HEK293 (cell line): ENCODE results near the gene SLC16A11.

ENCODE experiments used
- CTCF ChIA-PET: fragments of 350-600 bp; formaldehyde crosslinking; extraction: SDS; loops from one replicate; lab custom pipeline; 2021; ENCODE audit warnings: antibody characterized with exemption; lab: Yijun Ruan, JAX
- POLR2A ChIA-PET: fragments of 300-600 bp; formaldehyde crosslinking; extraction: SDS; loops from one replicate; lab custom pipeline; 2020; ENCODE audit warnings: antibody characterized with exemption, inconsistent platforms; lab: Yijun Ruan, JAX
- H3K27ac ChIP-seq: fragments of 200-500 bp; sonication (Bioruptor generic); 2 replicates; pipeline ENCODE4 v1.5.1; 2014; ENCODE audit warnings: low read depth, low read length, control low read depth, inconsistent platforms; ENCODE audit errors: extremely low read depth
- H3K36me3 ChIP-seq, 2 experiments: fragments of 200-500 bp in 1 of 2; sonication (Bioruptor generic) in 1 of 2; 1 replicate in 1 of 2; 2 replicates in 1 of 2; pipeline ENCODE4 v1.5.1; 2014 to 2017; ENCODE audit warnings: inconsistent platforms in 2 of 2, low read length in 2 of 2; ENCODE audit not compliant: control insufficient read depth in 2 of 2, insufficient read depth in 1 of 2
- H3K4me1 ChIP-seq: fragments of 200-500 bp; sonication (Bioruptor generic); 2 replicates; pipeline ENCODE4 v1.5.1; 2014; ENCODE audit warnings: mild to moderate bottlenecking, low read length, inconsistent platforms; ENCODE audit not compliant: control insufficient read depth, insufficient read depth
- H3K4me3 ChIP-seq: 2 replicates; pipeline ENCODE4 v1.5.1; 2011; ENCODE audit warnings: low read depth, mild to moderate bottlenecking, control low read depth, low read length, moderate library complexity
- H3K9me3 ChIP-seq: fragments of 200-500 bp; sonication (Bioruptor generic); 2 replicates; pipeline ENCODE4 v1.5.1; 2014; ENCODE audit warnings: low read depth, low read length, inconsistent platforms; ENCODE audit not compliant: control insufficient read depth, insufficient read depth
- FEZF1 ChIP-seq: fragments of 450-650 bp; formaldehyde crosslinking; IDR thresholded peaks from 2 replicates; pipeline ENCODE4 v1.5.1; 2016; ENCODE audit warnings: missing biosample characterization, missing genetic modification characterization
- GFI1B ChIP-seq: fragments of 450-650 bp; formaldehyde crosslinking; IDR thresholded peaks from 2 replicates; pipeline ENCODE4 v1.5.1; 2016; ENCODE audit warnings: missing biosample characterization, missing genetic modification characterization
- GLI2 ChIP-seq: fragments of 450-650 bp; formaldehyde crosslinking; IDR thresholded peaks from 2 replicates; pipeline ENCODE4; 2017; ENCODE audit warnings: missing biosample characterization, missing genetic modification characterization, low read depth, borderline replicate concordance
- SETDB1 ChIP-seq: IDR thresholded peaks from one replicate; pipeline ENCODE4 v1.6.1; 2017; ENCODE audit warnings: mild to moderate bottlenecking, low read length, moderate library complexity, mixed read lengths; ENCODE audit not compliant: insufficient read length
- ZBTB21 ChIP-seq: fragments of 450-650 bp; formaldehyde crosslinking; IDR thresholded peaks from 2 replicates; pipeline ENCODE4 v1.5.1; 2017; ENCODE audit warnings: missing biosample characterization, missing genetic modification characterization
- ZNF121 ChIP-seq: fragments of 450-650 bp; formaldehyde crosslinking; IDR thresholded peaks from 2 replicates; pipeline ENCODE4 v1.5.1; 2016; ENCODE audit warnings: missing biosample characterization, missing genetic modification characterization
- ZNF202 ChIP-seq: fragments of 450-650 bp; formaldehyde crosslinking; IDR thresholded peaks from 2 replicates; pipeline ENCODE4 v1.5.1; 2016; ENCODE audit warnings: missing biosample characterization, missing genetic modification characterization, borderline replicate concordance
- ZNF366 ChIP-seq: fragments of 450-650 bp; formaldehyde crosslinking; conservative IDR thresholded peaks from 2 replicates; pipeline ENCODE4 v1.5.1; 2016; ENCODE audit warnings: missing biosample characterization, missing genetic modification characterization
- ZNF404 ChIP-seq: fragments of 450-650 bp; formaldehyde crosslinking; IDR thresholded peaks from 2 replicates; pipeline ENCODE4 v1.5.1; 2017; ENCODE audit warnings: missing biosample characterization, missing genetic modification characterization
- ZNF423 ChIP-seq: fragments of 450-650 bp; formaldehyde crosslinking; IDR thresholded peaks from 2 replicates; pipeline ENCODE4 v1.5.1; 2016; ENCODE audit warnings: missing biosample characterization, missing genetic modification characterization
- ZNF473 ChIP-seq: fragments of 450-650 bp; formaldehyde crosslinking; IDR thresholded peaks from 2 replicates; pipeline ENCODE4 v1.5.1; 2017; ENCODE audit warnings: missing biosample characterization, missing genetic modification characterization
- ZNF548 ChIP-seq: fragments of 450-650 bp; formaldehyde crosslinking; IDR thresholded peaks from 2 replicates; pipeline ENCODE4 v1.5.1; 2016; ENCODE audit warnings: missing biosample characterization, missing genetic modification characterization
- ZNF658 ChIP-seq: fragments of 450-650 bp; formaldehyde crosslinking; IDR thresholded peaks from 2 replicates; pipeline ENCODE4; 2016; ENCODE audit warnings: missing biosample characterization, missing genetic modification characterization
- ZNF701 ChIP-seq: fragments of 450-650 bp; formaldehyde crosslinking; IDR thresholded peaks from 2 replicates; pipeline ENCODE4 v1.5.1; 2016; ENCODE audit warnings: missing biosample characterization, missing genetic modification characterization
- ZNF707 ChIP-seq: fragments of 450-650 bp; formaldehyde crosslinking; IDR thresholded peaks from 2 replicates; pipeline ENCODE4 v1.5.1; 2016; ENCODE audit warnings: missing biosample characterization, missing genetic modification characterization
- TF ChIP-seq, protein P1 (sequence below): fragments of 450-650 bp; formaldehyde crosslinking; IDR thresholded peaks from 2 replicates; pipeline ENCODE4 v1.5.1; 2017; ENCODE audit warnings: missing biosample characterization, mild to moderate bottlenecking, missing genetic modification characterization, moderate library complexity
- TF ChIP-seq, protein P2 (sequence below): sonication (generic); formaldehyde crosslinking; IDR thresholded peaks from 2 replicates; pipeline ENCODE4 v1.8.1; 2022; ENCODE audit warnings: mild to moderate bottlenecking, moderate library complexity, missing genetic modification reagents
- TF ChIP-seq, protein P3 (sequence below): fragments of 450-650 bp; formaldehyde crosslinking; IDR thresholded peaks from 2 replicates; pipeline ENCODE4 v1.5.1; 2016; ENCODE audit warnings: missing biosample characterization, missing genetic modification characterization
- TF ChIP-seq, protein P4 (sequence below): fragments of 450-650 bp; formaldehyde crosslinking; optimal IDR thresholded peaks from 2 replicates; pipeline ENCODE3; 2016; ENCODE audit warnings: missing biosample characterization, mild to moderate bottlenecking, missing genetic modification characterization

SLC16A11 gene

DNA sequence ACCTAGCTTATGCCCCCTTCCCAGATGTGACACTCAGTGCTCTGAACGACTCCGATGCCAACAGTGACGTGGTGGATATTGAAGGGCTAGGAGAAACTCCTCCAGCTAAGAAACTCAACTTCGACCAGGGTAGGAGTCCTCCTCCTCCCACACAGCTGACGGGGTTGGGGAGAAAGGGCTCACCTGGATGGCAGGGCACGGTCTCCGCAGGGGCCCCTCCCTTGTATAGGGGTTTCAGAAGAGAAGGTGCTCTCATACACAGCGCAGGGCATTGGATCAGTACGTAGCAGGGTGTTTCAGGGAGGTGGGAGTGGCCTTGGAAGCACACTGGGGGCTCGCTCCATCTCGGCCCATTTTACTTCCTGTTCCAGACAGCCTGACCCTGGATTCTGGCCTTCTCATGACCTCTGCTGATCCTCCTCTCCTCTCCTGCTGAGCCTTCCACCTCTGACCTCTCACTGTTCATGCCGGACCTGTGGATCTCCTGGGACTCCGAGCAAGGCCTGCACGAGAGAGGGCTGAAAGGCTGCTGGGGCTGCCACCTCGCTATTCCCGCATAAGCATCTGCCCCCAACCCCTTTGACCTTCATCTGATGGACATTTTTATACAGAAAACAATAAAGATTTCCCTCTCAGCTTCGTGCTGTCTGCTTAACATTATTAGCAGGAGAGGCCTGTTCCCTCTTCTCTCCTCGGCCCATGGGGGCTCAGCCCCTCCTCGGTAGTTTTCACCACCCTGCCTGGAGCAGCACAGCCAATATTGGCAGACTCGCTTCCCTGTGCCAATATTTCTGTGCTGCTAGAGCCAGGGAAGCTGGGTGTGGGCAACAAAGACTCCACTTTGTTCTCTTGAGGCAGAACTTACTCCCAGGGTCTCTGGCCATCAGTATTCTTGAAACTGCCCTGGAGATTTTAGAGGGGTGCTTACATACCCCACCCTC lies 26.7 kb downstream of the SLC16A11 start:
- CTCF ChIA-PET, result interaction anchor here (1.0 to 2.0 kb wide), 4 partner anchors 13 to 351 kb away, joined by 3 to 8 read pairs (median 6); no protein-coding TSS in a partner anchor
- POLR2A ChIA-PET, result interaction anchor here (0.6 kb wide), 1 partner anchor 1531 kb away, joined by 5 read pairs; the partner anchor contains the start of gene MIS12
- no peak overlapping the region; the same call in 1 of the 2 replicates for H3K27ac ChIP-seq
- H3K36me3 ChIP-seq, result peaks cover 0 to 23% of the 10 kb centered on the region in 2 experiments; a peak in 1 of 3 replicates
- H3K4me1 ChIP-seq, result peaks cover 6% of the 10 kb centered on the region; the same call in 1 of the 2 replicates
- H3K4me3 ChIP-seq, result no peak overlapping the region
- TF ChIP-seq GFI1B (tag by site-specific recombination) (no peak), ZNF548 (no peak), ZNF658 (no peak), ZNF701 (tag by site-specific recombination) (no peak), ZNF473 (tag by site-specific recombination) (no peak), FEZF1 (no peak), ZNF404 (no peak)
- H3K9me3 ChIP-seq, result no peaks in the 10 kb centered on the region

DNA sequence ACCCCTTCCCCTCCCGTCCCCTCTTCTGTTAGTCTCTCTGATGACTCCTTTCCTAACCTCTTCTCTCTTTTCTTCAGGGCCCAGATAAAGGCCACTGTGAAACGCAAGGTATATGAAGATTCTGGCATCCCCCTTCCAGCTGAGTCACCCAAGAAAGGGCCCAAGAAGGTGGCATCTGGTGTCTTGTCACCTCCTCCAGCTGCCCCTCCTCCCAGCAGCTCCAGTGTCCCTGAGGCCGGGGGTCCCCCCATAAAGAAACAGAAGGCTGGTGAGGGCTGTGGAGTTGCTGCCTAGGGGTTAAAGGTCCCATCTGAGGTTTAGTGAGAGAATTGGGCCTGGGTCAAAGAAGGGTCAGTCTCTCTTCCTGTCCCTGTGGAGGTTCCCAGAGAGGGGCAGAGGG lies 27.5 kb downstream of the SLC16A11 start:
- CTCF ChIA-PET, result interaction anchor here (1.0 to 2.0 kb wide), 5 partner anchors 12 to 350 kb away, joined by 3 to 8 read pairs (median 5); no protein-coding TSS in a partner anchor
- no peak overlapping the region for H3K4me3 ChIP-seq
- POLR2A ChIA-PET, result no interaction called here
- no peaks in the 10 kb centered on the region for H3K9me3 ChIP-seq
- peaks cover 0 to 23% of the 10 kb centered on the region in 2 experiments; a peak in 1 of 3 replicates for H3K36me3 ChIP-seq
- H3K4me1 ChIP-seq, result peaks cover 7% of the 10 kb centered on the region; the same call in 1 of the 2 replicates
- H3K27ac ChIP-seq, result no peak overlapping the region
- TF ChIP-seq ZNF707 (tag by site-specific recombination), result no peak
- TF ChIP-seq, protein P1, sequence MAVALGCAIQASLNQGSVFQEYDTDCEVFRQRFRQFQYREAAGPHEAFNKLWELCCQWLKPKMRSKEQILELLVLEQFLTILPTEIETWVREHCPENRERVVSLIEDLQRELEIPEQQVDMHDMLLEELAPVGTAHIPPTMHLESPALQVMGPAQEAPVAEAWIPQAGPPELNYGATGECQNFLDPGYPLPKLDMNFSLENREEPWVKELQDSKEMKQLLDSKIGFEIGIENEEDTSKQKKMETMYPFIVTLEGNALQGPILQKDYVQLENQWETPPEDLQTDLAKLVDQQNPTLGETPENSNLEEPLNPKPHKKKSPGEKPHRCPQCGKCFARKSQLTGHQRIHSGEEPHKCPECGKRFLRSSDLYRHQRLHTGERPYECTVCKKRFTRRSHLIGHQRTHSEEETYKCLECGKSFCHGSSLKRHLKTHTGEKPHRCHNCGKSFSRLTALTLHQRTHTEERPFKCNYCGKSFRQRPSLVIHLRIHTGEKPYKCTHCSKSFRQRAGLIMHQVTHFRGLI (tag by site-specific recombination), result no peak
- no peak for TF ChIP-seq GLI2 (tag by site-specific recombination)
- TF ChIP-seq, protein P2, sequence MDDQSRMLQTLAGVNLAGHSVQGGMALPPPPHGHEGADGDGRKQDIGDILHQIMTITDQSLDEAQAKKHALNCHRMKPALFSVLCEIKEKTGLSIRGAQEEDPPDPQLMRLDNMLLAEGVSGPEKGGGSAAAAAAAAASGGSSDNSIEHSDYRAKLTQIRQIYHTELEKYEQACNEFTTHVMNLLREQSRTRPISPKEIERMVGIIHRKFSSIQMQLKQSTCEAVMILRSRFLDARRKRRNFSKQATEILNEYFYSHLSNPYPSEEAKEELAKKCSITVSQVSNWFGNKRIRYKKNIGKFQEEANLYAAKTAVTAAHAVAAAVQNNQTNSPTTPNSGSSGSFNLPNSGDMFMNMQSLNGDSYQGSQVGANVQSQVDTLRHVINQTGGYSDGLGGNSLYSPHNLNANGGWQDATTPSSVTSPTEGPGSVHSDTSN (CRISPR knock-in tag), result no peak
- TF ChIP-seq SETDB1, result no peak
- TF ChIP-seq ZNF121, result no peak
- no peak for TF ChIP-seq ZNF202 (tag by site-specific recombination)
- TF ChIP-seq ZNF423 (tag by site-specific recombination), result no peak
- TF ChIP-seq ZNF366 (tag by site-specific recombination), result no peak
- TF ChIP-seq, protein P3, sequence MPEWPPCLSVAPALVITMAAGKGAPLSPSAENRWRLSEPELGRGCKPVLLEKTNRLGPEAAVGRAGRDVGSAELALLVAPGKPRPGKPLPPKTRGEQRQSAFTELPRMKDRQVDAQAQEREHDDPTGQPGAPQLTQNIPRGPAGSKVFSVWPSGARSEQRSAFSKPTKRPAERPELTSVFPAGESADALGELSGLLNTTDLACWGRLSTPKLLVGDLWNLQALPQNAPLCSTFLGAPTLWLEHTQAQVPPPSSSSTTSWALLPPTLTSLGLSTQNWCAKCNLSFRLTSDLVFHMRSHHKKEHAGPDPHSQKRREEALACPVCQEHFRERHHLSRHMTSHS (tag by site-specific recombination), result no peak
- TF ChIP-seq, protein P4, sequence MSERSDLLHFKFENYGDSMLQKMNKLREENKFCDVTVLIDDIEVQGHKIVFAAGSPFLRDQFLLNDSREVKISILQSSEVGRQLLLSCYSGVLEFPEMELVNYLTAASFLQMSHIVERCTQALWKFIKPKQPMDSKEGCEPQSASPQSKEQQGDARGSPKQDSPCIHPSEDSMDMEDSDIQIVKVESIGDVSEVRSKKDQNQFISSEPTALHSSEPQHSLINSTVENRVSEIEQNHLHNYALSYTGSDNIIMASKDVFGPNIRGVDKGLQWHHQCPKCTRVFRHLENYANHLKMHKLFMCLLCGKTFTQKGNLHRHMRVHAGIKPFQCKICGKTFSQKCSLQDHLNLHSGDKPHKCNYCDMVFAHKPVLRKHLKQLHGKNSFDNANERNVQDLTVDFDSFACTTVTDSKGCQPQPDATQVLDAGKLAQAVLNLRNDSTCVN (tag by site-specific recombination), result no peak
- TF ChIP-seq ZBTB21, result no peak
